Right renal pelvis (tissue), 4 donors: ENCODE measurements around the gene LCE2D. TPM values are rescaled to one million over a fixed set of nuclear protein-coding genes. Genes with fewer than 3 reads are reported as not detected.
"Not testable (repeated sequence)": the region's sequence is repeated elsewhere in the genome, so short reads cannot be mapped to it uniquely, and the experiment has no call there.

Experiments
- DNase-seq, 4 donors: peaks; one replicate each; pipeline ENCODE4 v3.0.0-alpha.2; 2013; ENCODE audit warnings: low read depth in 4 of 4, low spot score in 3 of 4, missing footprints in 1 of 4
- polyA plus RNA-seq, 4 donors: library from polyadenylated mRNA; unstranded; fragments of 120-200 nt; gene quantifications; one replicate each; pipeline ENCODE4 v1.2.1, GENCODE V29; 2013; ENCODE audit not compliant: insufficient read length in 4 of 4

Gene LCE2D
- polyA plus RNA-seq, 4 donors = not detected

DNA sequence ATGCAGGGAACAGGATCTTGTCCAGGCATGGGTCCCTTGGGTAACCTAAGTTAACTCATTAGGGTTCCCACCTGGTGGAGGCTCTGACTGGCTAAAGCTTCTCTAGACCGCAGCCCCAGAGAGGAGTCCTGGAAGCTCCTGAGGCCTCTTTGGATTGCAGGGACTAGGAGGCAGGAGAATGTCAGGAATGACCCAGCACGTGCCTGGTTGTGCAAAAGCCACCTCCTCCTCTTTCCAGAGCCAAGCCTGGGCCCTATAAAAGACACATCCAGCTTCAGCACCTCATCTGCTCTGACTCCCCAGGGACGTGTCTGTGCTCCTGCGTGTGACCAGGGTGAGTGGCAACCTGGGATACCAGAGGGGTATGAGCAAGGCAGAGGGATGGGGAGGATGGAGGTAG, 22.6 kb downstream of the LCE2D start, which contains the start of gene LCE2B:
Gene LCE2B, plus strand, starts transcription at position 301 of the 400 bp plus-strand sequence. CDS start 721 bp downstream, outside the sequence.
- DNase-seq = not testable (repeated sequence)

DNA sequence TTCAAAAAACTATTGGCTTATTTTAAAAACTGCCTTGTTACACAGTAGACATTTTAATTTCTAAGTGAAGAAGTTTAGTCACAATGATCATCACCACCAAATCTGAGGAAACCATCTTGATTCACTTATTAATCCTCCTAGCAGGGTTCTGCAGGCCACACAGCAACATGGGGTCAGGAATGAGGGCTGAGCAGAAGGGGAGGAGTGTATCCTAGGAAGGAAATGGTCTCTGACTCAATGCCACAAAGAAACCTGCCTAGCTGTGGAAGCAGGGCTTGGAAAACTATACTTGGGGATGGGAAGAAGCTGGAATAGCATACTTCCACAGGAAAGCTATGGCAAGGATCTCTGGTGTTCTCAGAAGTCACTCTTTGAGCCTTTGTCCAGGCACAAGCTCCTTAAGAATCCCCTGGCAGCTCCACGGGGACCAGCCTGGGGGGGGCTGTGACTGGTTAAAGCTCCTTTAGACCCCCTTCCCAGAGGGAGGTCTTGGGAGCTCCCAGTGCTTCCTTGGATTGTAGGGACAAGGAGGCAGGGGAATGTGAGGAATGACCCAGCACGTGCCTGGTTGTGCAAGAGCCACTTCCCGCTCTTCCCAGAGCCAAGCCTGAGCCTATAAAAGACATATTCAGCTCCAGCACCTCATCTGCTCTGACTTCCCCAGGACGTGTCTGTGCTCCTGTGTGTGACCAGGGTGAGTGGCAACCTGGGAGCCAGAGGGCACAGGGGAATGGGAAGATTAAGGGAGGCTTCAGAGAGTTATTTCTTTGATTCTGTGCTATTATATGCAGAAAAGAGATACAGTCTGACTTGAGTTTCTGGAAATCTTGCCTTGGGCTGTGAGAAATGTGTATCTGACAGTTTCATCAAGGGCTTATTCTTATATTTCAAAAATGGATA, 34.8 kb downstream of the LCE2D start, which contains the start of gene LCE2A:
Gene LCE2A, plus strand, starts transcription at position 645 of the 900 bp plus-strand sequence. CDS start 557 bp downstream, outside the sequence.
- no peak for DNase-seq

DNA sequence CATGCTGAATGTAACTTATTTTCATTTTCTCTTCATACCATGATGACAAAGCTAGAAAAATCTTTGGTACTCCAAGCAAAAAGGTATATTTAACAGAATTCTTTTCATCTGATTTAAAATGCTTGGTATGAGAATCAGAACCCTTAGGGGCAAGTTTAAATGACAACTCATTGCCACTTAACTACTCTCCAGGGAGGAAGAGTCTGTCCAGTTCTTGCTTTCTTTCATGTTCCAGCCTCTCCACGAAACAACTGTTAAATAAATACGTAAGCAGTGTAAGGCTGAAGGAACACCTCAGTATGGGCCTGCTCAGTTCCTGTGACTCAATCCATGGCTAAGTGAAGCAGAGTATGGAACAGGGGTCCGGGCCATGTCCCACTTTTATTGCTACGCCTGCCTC, 36.6 kb downstream of the LCE2D start:
- DNase-seq = no peak

DNA sequence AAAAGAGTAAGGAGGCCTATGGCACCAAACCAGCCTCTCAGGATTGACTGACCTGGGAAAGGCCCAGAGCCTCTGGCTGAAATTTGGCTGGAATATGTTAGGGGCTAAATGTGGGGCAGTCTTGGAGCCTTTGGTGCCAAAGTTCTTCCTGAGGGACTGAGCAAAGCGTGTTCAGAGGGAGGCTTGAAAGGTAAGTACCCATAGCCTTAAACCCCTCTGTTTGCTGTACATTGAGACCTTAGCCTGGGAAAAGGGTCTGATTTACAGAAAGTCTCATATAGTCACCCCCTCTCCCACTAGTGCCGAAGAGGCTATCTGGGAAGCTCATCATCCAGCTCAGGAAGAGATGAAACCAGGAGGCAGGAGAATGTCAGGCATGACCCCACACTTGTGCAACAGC, 44.7 kb downstream of the LCE2D start, which contains the start of gene LCE4A:
Gene LCE4A, plus strand, starts transcription at position 301 of the 400 bp plus-strand sequence. CDS start 916 bp downstream, outside the sequence.
- DNase-seq = no peak

Other genes with a start within 250 kb of the LCE2D start
- gene CRNN, start 249.1 kb upstream of the LCE2D start, polyA plus RNA-seq = not detected
- under 1 TPM in 1 of 4 donors, not detected in 3; 0.10 TPM for gene LCE5A, start 152.6 kb upstream of the LCE2D start, polyA plus RNA-seq
- gene CRCT1, start 148.9 kb upstream of the LCE2D start, polyA plus RNA-seq = not detected
- gene LCE3E, start 96.6 kb upstream of the LCE2D start, polyA plus RNA-seq = not detected
- gene LCE3D, start 82.9 kb upstream of the LCE2D start, polyA plus RNA-seq = not detected
- gene LCE3C, start 63.1 kb upstream of the LCE2D start, polyA plus RNA-seq = not detected
- not detected for gene LCE3B, start 49.6 kb upstream of the LCE2D start, polyA plus RNA-seq
- gene LCE3A, start 40.3 kb upstream of the LCE2D start, polyA plus RNA-seq = not detected
- not detected for gene LCE2C, start 11.9 kb downstream of the LCE2D start, polyA plus RNA-seq
- not detected for gene LCE2B, start 22.7 kb downstream of the LCE2D start, polyA plus RNA-seq
- gene LCE2A, start 35.0 kb downstream of the LCE2D start, polyA plus RNA-seq = not detected
- not detected for gene LCE4A, start 44.8 kb downstream of the LCE2D start, polyA plus RNA-seq
- not detected for gene KPRP, start 94.6 kb downstream of the LCE2D start, polyA plus RNA-seq
- not detected for gene LCE1F, start 111.8 kb downstream of the LCE2D start, polyA plus RNA-seq
- not detected for gene LCE1E, start 122.9 kb downstream of the LCE2D start, polyA plus RNA-seq
- not detected for gene LCE1D, start 133.3 kb downstream of the LCE2D start, polyA plus RNA-seq
- gene LCE1C, start 143.3 kb downstream of the LCE2D start, polyA plus RNA-seq = not detected
- gene LCE1B, start 148.6 kb downstream of the LCE2D start, polyA plus RNA-seq = not detected
- not detected for gene LCE1A, start 164.1 kb downstream of the LCE2D start, polyA plus RNA-seq
- gene LCE6A, start 179.5 kb downstream of the LCE2D start, polyA plus RNA-seq = not detected
- not detected for gene LCE7A, start 196.6 kb downstream of the LCE2D start, polyA plus RNA-seq
- gene SMCP, start 214.9 kb downstream of the LCE2D start, polyA plus RNA-seq = not detected
- under 1 TPM in 3 of 4 donors, not detected in 1; 0.24 to 0.67 (median 0.55) TPM for gene IVL, start 245.2 kb downstream of the LCE2D start, polyA plus RNA-seq